ENCODE measurements around the gene MAGED1.

DNA sequence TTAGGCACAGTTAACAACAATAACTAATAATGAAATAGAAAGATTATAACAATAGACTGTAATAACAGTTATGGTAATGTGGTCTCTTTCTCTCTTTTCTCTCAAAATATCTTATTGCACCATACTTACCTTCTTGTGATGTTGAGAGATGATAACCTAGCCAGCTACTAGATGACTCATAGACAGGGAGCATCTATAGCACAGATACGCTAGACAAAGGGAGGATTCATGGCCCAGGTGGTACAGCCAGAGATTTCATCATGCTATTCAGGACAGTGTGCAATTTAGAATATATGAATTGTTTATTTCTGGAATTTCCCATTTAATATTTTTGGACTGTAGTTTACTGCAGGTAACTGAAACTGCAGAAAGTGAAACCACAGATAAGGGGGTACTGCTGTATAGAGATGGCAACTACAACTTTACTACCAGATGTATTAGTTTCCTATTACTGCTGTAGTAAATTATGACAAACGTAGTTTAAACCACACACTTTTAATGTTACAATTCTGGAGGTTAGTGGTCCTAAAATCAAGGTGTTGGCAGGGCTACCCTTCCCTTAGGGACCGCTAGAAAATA is 41.8 kb upstream of the MAGED1 start:
- TF ChIP-seq CTCF (IDR thresholded peaks at IDR 0.05; ENCODE audit: borderline replicate concordance, extremely low read depth, low read length, poor library complexity, severe bottlenecking), result no peak
- TF ChIP-seq EZH2 (IDR thresholded peaks at IDR 0.05; ENCODE audit: borderline replicate concordance, low read depth, low read length, severe bottlenecking), result no peak

Data from DND-41 (cell line).